ENCODE measurements around the gene TMEM114.

Gene TMEM114

DNA sequence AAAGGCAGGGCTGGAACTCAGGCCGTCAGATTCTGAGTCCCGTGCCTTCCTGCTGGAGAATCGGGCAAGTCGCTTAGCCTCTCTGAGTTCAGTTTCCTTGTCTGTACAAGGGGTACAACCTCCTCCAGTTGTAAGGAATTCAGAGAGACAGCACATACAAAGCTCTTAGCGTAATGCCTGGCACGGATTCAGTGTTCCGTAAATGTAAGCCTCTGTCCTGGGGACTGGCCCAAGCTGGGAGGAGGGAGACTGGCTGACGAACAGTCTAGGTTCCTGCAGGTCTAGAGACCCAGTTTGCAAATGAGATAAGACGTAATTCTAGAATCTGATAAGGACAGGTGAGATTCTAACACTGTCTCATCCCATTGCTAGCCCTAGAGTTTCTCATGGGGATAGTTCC is 41.1 kb upstream of the TMEM114 start:
- H3K79me2 ChIP-seq (ENCODE audit: control insufficient read depth, insufficient read depth, low read length): no peaks in the 10 kb centered on the region
- H3K27ac ChIP-seq (ENCODE audit: low read depth, low read length): no peak overlapping the region
- H3K4me2 ChIP-seq (ENCODE audit: low read length): no peak overlapping the region
- peaks cover 4% of the 10 kb centered on the region for H3K79me1 ChIP-seq (ENCODE audit: low read length)
- H3K36me3 ChIP-seq (ENCODE audit: control insufficient read depth, insufficient read depth, low read length): peaks cover 23% of the 10 kb centered on the region
- H4K5ac ChIP-seq (ENCODE audit: low read length): no peak overlapping the region
- H3K4ac ChIP-seq (ENCODE audit: low read depth, low read length): no peak overlapping the region
- no peak overlapping the region for H3K23ac ChIP-seq (ENCODE audit: low read length)
- H3K4me1 ChIP-seq (ENCODE audit: control insufficient read depth, low read depth, low read length): no peaks in the 10 kb centered on the region
- WGBS (ENCODE audit: extremely low coverage, insufficient coverage, low lambda C conversion rate): no CpG with 5 or more reads among the region's 9 CpGs
- H2BK5ac ChIP-seq (ENCODE audit: low read length): no peak overlapping the region
- no peak overlapping the region for H3K18ac ChIP-seq (ENCODE audit: low read length)
- no peak overlapping the region for H4K8ac ChIP-seq (ENCODE audit: low read depth, low read length)
- no peak overlapping the region for H3K4me3 ChIP-seq (ENCODE audit: low read length)
- H2BK15ac ChIP-seq (replicated peaks; ENCODE audit: low read depth): no peak overlapping the region
- no peak for DNase-seq
- H3K9ac ChIP-seq (ENCODE audit: low read length): no peak overlapping the region
- no peak overlapping the region for H2AK5ac ChIP-seq (ENCODE audit: low read length)
- H2BK120ac ChIP-seq (ENCODE audit: low read depth, low read length): no peak overlapping the region
- H3K56ac ChIP-seq (ENCODE audit: low read length): no peak overlapping the region
- no peaks in the 10 kb centered on the region for H3K27me3 ChIP-seq (ENCODE audit: insufficient read depth, low read length, poor library complexity)

- Histone ChIP-seq H3K23ac (ENCODE audit: low read length) (no peak overlapping the region), H3K4ac (ENCODE audit: low read depth, low read length) (no peak overlapping the region), H3K36me3 (ENCODE audit: control insufficient read depth, insufficient read depth, low read length) (peaks cover 20% of the 10 kb centered on the region), H2BK5ac (ENCODE audit: low read length) (no peak overlapping the region), H2BK120ac (ENCODE audit: low read depth, low read length) (no peak overlapping the region), H3K9ac (ENCODE audit: low read length) (no peak overlapping the region), H4K5ac (ENCODE audit: low read length) (no peak overlapping the region), H3K79me1 (ENCODE audit: low read length) (peaks cover 4% of the 10 kb centered on the region), H3K27ac (ENCODE audit: low read depth, low read length) (no peak overlapping the region), H3K18ac (ENCODE audit: low read length) (no peak overlapping the region), H4K8ac (ENCODE audit: low read depth, low read length) (no peak overlapping the region), H3K4me1 (ENCODE audit: control insufficient read depth, low read depth, low read length) (no peaks in the 10 kb centered on the region), H3K79me2 (ENCODE audit: control insufficient read depth, insufficient read depth, low read length) (no peaks in the 10 kb centered on the region), H3K4me3 (ENCODE audit: low read length) (no peak overlapping the region), H3K4me2 (ENCODE audit: low read length) (no peak overlapping the region), H3K56ac (ENCODE audit: low read length) (no peak overlapping the region), H2AK5ac (ENCODE audit: low read length) (no peak overlapping the region), H3K27me3 (ENCODE audit: insufficient read depth, low read length, poor library complexity) (no peaks in the 10 kb centered on the region), H2BK15ac (replicated peaks; ENCODE audit: low read depth) (no peak overlapping the region)
- no CpG with 5 or more reads among the region's 11 CpGs for WGBS (ENCODE audit: extremely low coverage, insufficient coverage, low lambda C conversion rate)
- no peak for DNase-seq
These were observed 40.1 kb upstream of the TMEM114 start for GRCh38 chr16:8630255-8630953.

GRCh38 chr16:8628981-8629725 is 38.8 kb upstream of the TMEM114 start:
- Histone ChIP-seq H3K27me3 (ENCODE audit: insufficient read depth, low read length, poor library complexity) (no peaks in the 10 kb centered on the region), H2BK120ac (ENCODE audit: low read depth, low read length) (no peak overlapping the region), H2BK5ac (ENCODE audit: low read length) (no peak overlapping the region), H3K18ac (ENCODE audit: low read length) (no peak overlapping the region), H3K9ac (ENCODE audit: low read length) (no peak overlapping the region), H3K36me3 (ENCODE audit: control insufficient read depth, insufficient read depth, low read length) (peaks cover 18% of the 10 kb centered on the region), H3K4me3 (ENCODE audit: low read length) (no peak overlapping the region), H2BK15ac (replicated peaks; ENCODE audit: low read depth) (no peak overlapping the region), H3K27ac (ENCODE audit: low read depth, low read length) (no peak overlapping the region), H4K8ac (ENCODE audit: low read depth, low read length) (no peak overlapping the region), H2AK5ac (ENCODE audit: low read length) (no peak overlapping the region), H3K4me1 (ENCODE audit: control insufficient read depth, low read depth, low read length) (no peaks in the 10 kb centered on the region), H3K79me2 (ENCODE audit: control insufficient read depth, insufficient read depth, low read length) (no peaks in the 10 kb centered on the region), H3K23ac (ENCODE audit: low read length) (no peak overlapping the region), H3K56ac (ENCODE audit: low read length) (no peak overlapping the region), H3K79me1 (ENCODE audit: low read length) (peaks cover 4% of the 10 kb centered on the region), H4K5ac (ENCODE audit: low read length) (no peak overlapping the region), H3K4ac (ENCODE audit: low read depth, low read length) (no peak overlapping the region), H3K4me2 (ENCODE audit: low read length) (no peak overlapping the region)
- no peak for DNase-seq
- WGBS (ENCODE audit: extremely low coverage, insufficient coverage, low lambda C conversion rate): no CpG with 5 or more reads among the region's 16 CpGs

DNA sequence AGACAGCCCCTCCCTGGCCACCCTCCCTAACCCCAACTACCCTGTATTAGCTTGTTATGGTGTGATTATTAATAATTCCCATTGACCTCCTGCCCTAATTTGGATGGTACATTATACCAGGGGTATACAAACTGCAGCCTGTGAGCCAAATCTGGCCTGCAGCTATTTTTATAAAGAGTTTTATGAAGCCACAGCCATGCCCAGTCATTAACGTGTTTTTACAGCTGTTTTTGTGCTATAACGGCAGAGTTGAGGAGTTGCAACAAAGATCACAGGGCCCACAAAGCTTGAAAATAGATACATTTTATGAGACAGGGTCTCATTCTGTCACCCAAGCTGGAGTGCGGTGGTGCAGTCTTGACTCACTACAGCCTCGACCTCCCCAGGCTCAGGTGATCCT is 37.1 kb upstream of the TMEM114 start:
- no peak for DNase-seq
- H3K27me3 ChIP-seq (ENCODE audit: insufficient read depth, low read length, poor library complexity): no peaks in the 10 kb centered on the region
- no peak overlapping the region for H3K4ac ChIP-seq (ENCODE audit: low read depth, low read length)
- no peak overlapping the region for H2BK15ac ChIP-seq (replicated peaks; ENCODE audit: low read depth)
- H3K4me3 ChIP-seq (ENCODE audit: low read length): no peak overlapping the region
- no peak overlapping the region for H3K18ac ChIP-seq (ENCODE audit: low read length)
- no peak overlapping the region for H4K8ac ChIP-seq (ENCODE audit: low read depth, low read length)
- no peak overlapping the region for H2AK5ac ChIP-seq (ENCODE audit: low read length)
- peaks cover 14% of the 10 kb centered on the region for H3K36me3 ChIP-seq (ENCODE audit: control insufficient read depth, insufficient read depth, low read length)
- no peak overlapping the region for H4K5ac ChIP-seq (ENCODE audit: low read length)
- H3K79me1 ChIP-seq (ENCODE audit: low read length): peaks cover 12% of the 10 kb centered on the region
- no peak overlapping the region for H3K27ac ChIP-seq (ENCODE audit: low read depth, low read length)
- no CpG with 5 or more reads among the region's 4 CpGs for WGBS (ENCODE audit: extremely low coverage, insufficient coverage, low lambda C conversion rate)
- no peak overlapping the region for H3K56ac ChIP-seq (ENCODE audit: low read length)
- H2BK5ac ChIP-seq (ENCODE audit: low read length): no peak overlapping the region
- H3K9ac ChIP-seq (ENCODE audit: low read length): no peak overlapping the region
- H2BK120ac ChIP-seq (ENCODE audit: low read depth, low read length): no peak overlapping the region
- H3K79me2 ChIP-seq (ENCODE audit: control insufficient read depth, insufficient read depth, low read length): peaks cover 16% of the 10 kb centered on the region
- H3K4me1 ChIP-seq (ENCODE audit: control insufficient read depth, low read depth, low read length): no peaks in the 10 kb centered on the region
- no peak overlapping the region for H3K4me2 ChIP-seq (ENCODE audit: low read length)
- no peak overlapping the region for H3K23ac ChIP-seq (ENCODE audit: low read length)

DNA sequence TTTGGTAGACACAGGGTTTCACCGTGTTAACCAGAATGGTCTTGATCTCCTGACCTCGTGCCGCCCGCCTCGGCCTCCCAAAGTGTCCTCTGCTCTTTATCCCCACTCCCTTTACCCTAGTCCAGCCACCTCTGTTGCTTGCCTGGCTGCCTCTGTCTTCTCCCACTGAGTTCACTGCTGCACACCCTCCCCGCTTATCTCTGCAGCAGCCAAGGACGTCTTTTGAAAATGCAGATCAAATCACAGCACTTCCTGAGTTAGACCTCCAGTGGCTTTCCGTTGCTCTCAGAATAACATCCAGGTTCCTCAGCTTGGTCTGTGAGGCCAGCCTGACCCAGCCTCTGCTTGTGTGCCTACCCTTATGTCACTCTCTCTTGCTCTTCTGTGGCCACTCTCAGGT is 36.6 kb upstream of the TMEM114 start:
- no peak overlapping the region for H3K4me2 ChIP-seq (ENCODE audit: low read length)
- no peak for DNase-seq
- no peak overlapping the region for H3K4me3 ChIP-seq (ENCODE audit: low read length)
- no peak overlapping the region for H2BK15ac ChIP-seq (replicated peaks; ENCODE audit: low read depth)
- no peak overlapping the region for H3K9ac ChIP-seq (ENCODE audit: low read length)
- H2AK5ac ChIP-seq (ENCODE audit: low read length): no peak overlapping the region
- H3K18ac ChIP-seq (ENCODE audit: low read length): no peak overlapping the region
- H3K79me1 ChIP-seq (ENCODE audit: low read length): peaks cover 13% of the 10 kb centered on the region
- peaks cover 21% of the 10 kb centered on the region for H3K79me2 ChIP-seq (ENCODE audit: control insufficient read depth, insufficient read depth, low read length)
- peaks cover 13% of the 10 kb centered on the region for H3K36me3 ChIP-seq (ENCODE audit: control insufficient read depth, insufficient read depth, low read length)
- no peak overlapping the region for H4K8ac ChIP-seq (ENCODE audit: low read depth, low read length)
- H3K27me3 ChIP-seq (ENCODE audit: insufficient read depth, low read length, poor library complexity): no peaks in the 10 kb centered on the region
- no CpG with 5 or more reads among the region's 8 CpGs for WGBS (ENCODE audit: extremely low coverage, insufficient coverage, low lambda C conversion rate)
- no peak overlapping the region for H3K56ac ChIP-seq (ENCODE audit: low read length)
- no peak overlapping the region for H3K23ac ChIP-seq (ENCODE audit: low read length)
- H2BK120ac ChIP-seq (ENCODE audit: low read depth, low read length): no peak overlapping the region
- H2BK5ac ChIP-seq (ENCODE audit: low read length): no peak overlapping the region
- H3K4ac ChIP-seq (ENCODE audit: low read depth, low read length): no peak overlapping the region
- H4K5ac ChIP-seq (ENCODE audit: low read length): no peak overlapping the region
- H3K27ac ChIP-seq (ENCODE audit: low read depth, low read length): no peak overlapping the region
- H3K4me1 ChIP-seq (ENCODE audit: control insufficient read depth, low read depth, low read length): no peaks in the 10 kb centered on the region
